Inflammatory macrophage (primary cell): ENCODE measurements around the gene MAPK1IP1L.

Experiments
- DNase-seq, 2 donors: peaks; one replicate each; pipeline ENCODE4 v3.0.0-alpha.2; 2020 to 2022

Gene MAPK1IP1L

DNA sequence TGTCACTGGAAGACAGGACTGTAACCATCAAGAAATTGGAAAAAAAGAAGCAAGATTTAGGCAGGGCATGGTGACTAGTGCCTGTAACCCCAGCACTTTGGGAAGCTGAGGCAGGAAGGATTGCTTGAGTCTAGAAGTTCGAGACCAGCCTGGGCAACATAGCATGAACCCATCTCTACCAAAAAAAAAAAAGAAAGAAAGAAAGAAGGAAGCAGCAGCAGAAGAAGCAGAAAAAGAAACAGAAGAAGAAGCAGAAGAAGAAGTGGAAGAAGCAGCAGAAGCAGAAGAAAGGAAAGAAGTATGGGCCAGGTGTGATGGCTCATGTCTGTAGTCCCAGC lies 47.1 kb downstream of the MAPK1IP1L start:
- no peak for DNase-seq

DNA sequence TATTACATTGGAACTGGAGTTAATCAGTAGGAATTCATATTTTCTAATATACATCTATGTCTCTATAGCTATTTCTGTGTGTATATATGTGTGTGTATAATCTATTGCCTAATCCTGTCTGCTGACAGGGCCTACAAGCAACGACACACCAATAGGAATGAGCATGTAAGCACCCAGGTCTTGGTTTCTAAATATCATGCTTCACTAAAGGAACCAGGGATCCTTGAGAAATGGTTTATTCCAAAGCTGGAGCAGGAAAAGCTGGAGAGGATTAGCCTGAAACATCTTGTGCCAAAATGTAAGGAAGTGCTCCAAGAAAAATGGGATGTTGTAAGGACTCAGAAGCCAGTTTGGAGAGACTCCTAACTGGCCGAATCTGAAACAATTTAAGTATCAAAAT lies 48.3 kb downstream of the MAPK1IP1L start:
- peak; percentile 63 to 64 for DNase-seq

DNA sequence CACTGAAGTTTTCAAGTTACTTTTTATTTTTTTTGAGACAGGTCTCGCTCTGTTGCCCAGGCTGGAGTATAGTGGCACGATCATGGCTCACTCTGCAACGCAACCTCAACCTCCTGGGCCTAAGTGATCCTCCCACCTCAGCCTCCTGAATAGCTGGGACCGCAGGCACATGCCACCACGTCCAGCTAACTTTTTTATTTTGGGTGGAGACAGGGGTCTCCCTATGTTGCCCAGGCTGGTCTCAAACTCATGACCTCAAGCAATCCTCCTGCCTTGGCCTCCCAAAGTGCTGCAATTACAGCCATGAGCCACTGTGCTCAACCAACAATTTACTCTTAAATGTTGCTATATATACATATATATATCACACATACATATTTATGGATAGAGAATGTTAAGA lies 50.3 kb downstream of the MAPK1IP1L start:
- DNase-seq, result no peak

DNA sequence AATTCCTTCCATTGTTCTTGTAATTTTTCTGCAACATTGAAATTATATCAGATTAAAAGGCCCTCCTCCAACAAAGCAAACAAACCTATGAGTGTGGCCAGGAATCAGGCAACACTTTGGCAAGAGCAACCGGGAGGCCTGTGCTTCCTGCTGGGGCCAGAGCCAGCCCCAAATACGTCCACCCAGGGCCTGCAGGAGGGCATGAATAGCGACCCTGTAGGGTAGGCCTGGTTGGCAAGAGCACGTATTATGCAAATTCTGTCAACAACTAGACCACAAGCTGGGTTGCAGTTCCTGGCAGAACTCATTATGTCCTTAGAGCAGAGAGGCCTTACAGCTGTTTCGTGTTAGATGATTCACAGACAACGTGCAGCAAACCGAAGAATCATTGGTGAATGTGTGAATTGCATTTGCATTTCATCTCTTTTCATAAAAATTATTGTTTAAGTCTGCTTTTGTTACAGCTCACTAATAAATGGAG lies 50.7 kb downstream of the MAPK1IP1L start:
- peak; percentile 76 to 79 for DNase-seq

GRCh38 chr14:55103005-55103640 lies 51.7 kb downstream of the MAPK1IP1L start:
- peak; percentile 46 to 66 for DNase-seq

- peak; percentile 69 to 76 for DNase-seq
Measured at GRCh38 chr14:55103971-55104954, 52.8 kb downstream of the MAPK1IP1L start.

- no peak for DNase-seq
Measured at GRCh38 chr14:55105991-55106390, 54.5 kb downstream of the MAPK1IP1L start.

GRCh38 chr14:55107766-55108554 lies 56.5 kb downstream of the MAPK1IP1L start:
- DNase-seq, result peak; percentile 97 to 99

DNA sequence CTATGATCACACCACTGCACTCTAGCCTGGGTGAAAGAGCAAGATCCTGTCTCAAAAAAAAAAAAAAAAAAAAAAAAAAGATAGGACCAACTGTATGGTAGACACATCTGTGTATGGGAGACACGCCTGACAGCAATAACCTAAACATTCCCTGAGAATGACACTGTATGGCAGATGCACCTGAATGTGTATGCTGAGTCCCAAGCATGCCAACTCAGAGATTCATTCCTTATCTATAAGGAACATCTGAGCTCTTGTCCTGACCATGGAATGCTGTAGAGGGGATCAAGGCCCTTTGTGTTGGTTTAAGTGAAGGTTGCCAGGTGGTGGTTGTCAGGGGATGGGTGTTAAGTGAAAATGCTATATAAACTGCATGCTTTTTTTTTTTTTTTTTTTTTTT lies 58.4 kb downstream of the MAPK1IP1L start:
- DNase-seq, result no peak

DNA sequence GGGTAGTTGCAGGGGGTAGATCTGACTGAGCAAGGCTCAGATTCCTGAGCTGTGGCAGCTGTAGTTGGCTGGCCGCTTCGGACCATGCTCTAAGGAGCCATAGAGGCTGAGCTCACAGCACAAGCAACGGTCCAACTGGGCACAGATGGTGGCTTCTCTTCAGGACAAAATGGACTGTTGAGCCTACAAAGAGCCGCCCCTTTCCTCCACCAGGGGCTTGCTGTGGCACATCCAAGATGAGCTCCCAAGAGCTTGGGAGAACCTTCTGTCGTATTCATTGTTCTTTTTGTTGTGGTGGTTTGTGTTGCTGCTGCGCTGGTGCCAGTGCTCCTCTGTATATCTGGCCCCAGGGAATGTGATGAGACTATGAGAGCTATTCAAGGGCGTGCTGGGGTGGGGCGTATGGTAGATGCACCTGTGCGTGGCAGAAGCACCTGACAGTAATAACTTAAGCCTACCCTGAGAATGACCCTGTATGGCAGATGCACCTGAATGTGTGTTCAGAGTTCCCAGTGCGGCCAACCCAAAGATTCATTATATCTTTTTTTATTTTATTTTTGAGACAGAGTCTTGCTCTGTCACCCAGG lies 59.8 kb downstream of the MAPK1IP1L start:
- no peak for DNase-seq

DNA sequence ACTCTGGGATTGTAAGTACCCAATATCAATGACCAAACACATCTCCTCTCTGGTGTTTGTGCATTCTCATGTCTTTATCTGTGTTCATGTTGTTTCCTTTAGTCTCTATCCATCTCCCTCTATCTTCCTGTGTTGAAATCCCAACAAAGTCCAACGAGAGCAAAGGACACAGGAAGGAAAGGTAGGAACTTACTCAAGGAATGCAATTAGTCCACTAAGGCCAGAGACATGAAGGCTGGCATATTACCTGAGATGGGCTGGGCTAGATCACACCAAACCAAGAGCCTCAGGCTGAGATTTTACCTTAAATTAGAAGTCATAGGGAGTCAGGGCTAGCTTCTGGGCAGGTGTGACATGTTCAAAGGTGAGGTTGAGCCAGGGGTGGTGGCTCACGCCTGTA lies 63.3 kb downstream of the MAPK1IP1L start:
- no peak for DNase-seq

DNA sequence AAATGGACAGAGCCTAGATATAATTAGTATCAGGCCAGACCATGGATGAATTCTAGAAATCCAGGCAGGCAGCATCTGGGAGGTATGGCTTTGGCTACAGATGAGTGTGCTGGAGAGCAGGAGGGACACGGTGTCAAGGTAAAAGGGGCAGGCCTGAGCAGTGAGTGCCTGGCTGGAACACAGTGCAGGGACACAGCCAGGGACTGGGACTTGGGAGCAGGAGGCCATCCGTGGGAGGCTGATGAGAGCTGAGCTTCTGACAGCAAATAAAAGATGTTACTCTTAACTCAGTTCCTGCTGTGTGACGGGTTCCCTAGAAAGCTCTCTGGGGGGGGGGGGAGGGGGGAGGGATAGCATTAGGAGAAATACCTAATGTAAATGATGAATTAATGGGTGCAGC lies 64.0 kb downstream of the MAPK1IP1L start:
- peak in 1 of 2 donors; percentile 32 for DNase-seq

- DNase-seq, result no peak
Measured at GRCh38 chr14:55115861-55116245, 64.4 kb downstream of the MAPK1IP1L start.

GRCh38 chr14:55116246-55117030 lies 65.0 kb downstream of the MAPK1IP1L start:
- peak in 1 of 2 donors; percentile 52 for DNase-seq

GRCh38 chr14:55117803-55118441 lies 66.5 kb downstream of the MAPK1IP1L start:
- DNase-seq, result peak; percentile 95 to 96

- DNase-seq, result no peak
Measured at GRCh38 chr14:55118761-55119160, 67.3 kb downstream of the MAPK1IP1L start.
